T47D (cell line): ENCODE measurements around the gene B3GALT6.
"Not testable (repeated sequence)": the region's sequence is repeated elsewhere in the genome, so short reads cannot be mapped to it uniquely, and the experiment has no call there.

Experiments used
- DNase-seq, 2 experiments: peaks; one replicate each; pipeline versions ENCODE4 v3.0.0 to v3.0.0-alpha.2; 2011 to 2012; ENCODE audit warnings: low read depth in 1 of 2, low spot score in 1 of 2
- JUND ChIP-seq: IDR thresholded peaks from 2 replicates; pipeline ENCODE4 v1.6.1; 2012; ENCODE audit warnings: low read depth
- in situ Hi-C: cut with HindIII; loops from 2 replicates; pipeline ENCODE4 v1.10.0; 2016; ENCODE audit warnings: low sequenced_read_pairs, low pct_unique_long_range_greater_than_20kb

Gene B3GALT6

GRCh38 chr1:1242461-1243265 is 10.6 kb downstream of the B3GALT6 start:
- in situ Hi-C loops = no loop called here
- DNase-seq = no peak
- no peak for TF ChIP-seq JUND

GRCh38 chr1:1243266-1243660 is 11.2 kb downstream of the B3GALT6 start:
- in situ Hi-C loops = no loop called here
- no peak for TF ChIP-seq JUND
- no peak for DNase-seq

GRCh38 chr1:1243807-1244191 is 11.8 kb downstream of the B3GALT6 start:
- no peak for DNase-seq
- no peak for TF ChIP-seq JUND
- in situ Hi-C loops = no loop called here

GRCh38 chr1:1244192-1244811 is 12.3 kb downstream of the B3GALT6 start:
- no peak for DNase-seq
- no peak for TF ChIP-seq JUND
- in situ Hi-C loops = no loop called here

- in situ Hi-C loops = no loop called here
- no peak for DNase-seq
- TF ChIP-seq JUND = no peak
Measured at GRCh38 chr1:1245178-1245816, 13.3 kb downstream of the B3GALT6 start.

GRCh38 chr1:1245817-1246576 is 14.0 kb downstream of the B3GALT6 start:
- no peak for TF ChIP-seq JUND
- DNase-seq = no peak
- in situ Hi-C loops = no loop called here

- no peak for TF ChIP-seq JUND
- in situ Hi-C loops = no loop called here
- DNase-seq = no peak
Measured at GRCh38 chr1:1246577-1247340, 14.7 kb downstream of the B3GALT6 start, which contains the start of gene C1QTNF12. Gene C1QTNF12 (minus strand): TSS chr1:1246722. CDS start chr1:1246690, 32 bp downstream.

- no peak for TF ChIP-seq JUND
- in situ Hi-C loops = no loop called here
- DNase-seq = no peak
Measured at GRCh38 chr1:1247341-1247913, 15.4 kb downstream of the B3GALT6 start.

GRCh38 chr1:1248009-1248913 is 16.2 kb downstream of the B3GALT6 start:
- in situ Hi-C loops, DNase-seq: not testable (repeated sequence)

GRCh38 chr1:1250786-1251284 is 18.8 kb downstream of the B3GALT6 start:
- peak in 1 of 2 experiments; percentile 44 for DNase-seq
- in situ Hi-C loops = no loop called here
- TF ChIP-seq JUND = no peak
